Bronchial smooth muscle cell (primary cell): ENCODE results near the gene CRB2. TPM values are rescaled to one million over a fixed set of nuclear protein-coding genes. Genes with fewer than 3 reads are reported as not detected.

Experiments used
- total RNA-seq: library from RNA; depleted of rRNA; stranded (reverse); fragments of >200 nt; gene quantifications from 2 replicates; pipeline ENCODE4 v1.2.1, GENCODE V29; 2014

Gene CRB2
- not detected in 2 replicates for total RNA-seq

GRCh38 chr9:123355761-123356431 lies at the start of gene CRB2:
TSS of gene CRB2 (plus strand) at chr9:123356197. CDS start at chr9:123356261, 64 bp downstream.

Other genes with a start within 250 kb of the CRB2 start
- gene STRBP, start 87.6 kb upstream of the CRB2 start, total RNA-seq, result 1.4 and 2.4 TPM in 2 replicates